HCT116 (cell line): Measurements from ENCODE around the gene APOA5.

Experiments used
- CTCF ChIP-seq, 3 experiments: fragments of 200-600 bp in 1 of 3; sonication (generic) in 1 of 3; IDR thresholded peaks in 2 of 3; conservative IDR thresholded peaks in 1 of 3; 2 replicates each; pipeline ENCODE4 v1.5.1; 2012 to 2017; ENCODE audit warnings: low read depth in 2 of 3, low read length in 2 of 3, antibody characterized with exemption in 1 of 3, borderline replicate concordance in 1 of 3, control low read depth in 1 of 3, mild to moderate bottlenecking in 1 of 3, mixed read lengths in 1 of 3, mixed run types in 1 of 3, moderate library complexity in 1 of 3; ENCODE audit not compliant: insufficient read depth in 1 of 3
- EGR1 ChIP-seq: IDR thresholded peaks from 2 replicates; pipeline ENCODE4 v1.6.1; 2012; ENCODE audit warnings: low read depth
- EZH2 ChIP-seq: fragments of 200-600 bp; sonication (generic); IDR thresholded peaks from 2 replicates; pipeline ENCODE4 v1.6.1; 2017; ENCODE audit warnings: antibody characterized with exemption, mixed run types
- EZH2phosphoT487 ChIP-seq: fragments of 200-600 bp; IDR thresholded peaks from 2 replicates; pipeline ENCODE4 v1.6.1; 2018; ENCODE audit warnings: antibody characterized with exemption, borderline replicate concordance
- POLR2AphosphoS5 ChIP-seq: IDR thresholded peaks from 2 replicates; pipeline ENCODE4 v1.6.1; 2011; ENCODE audit warnings: mild to moderate bottlenecking, low read depth, low read length, moderate library complexity
- RAD21 ChIP-seq: IDR thresholded peaks from 2 replicates; pipeline ENCODE4 v1.6.1; 2012; ENCODE audit warnings: low read depth, mild to moderate bottlenecking
- SP1 ChIP-seq: IDR thresholded peaks from 2 replicates; pipeline ENCODE4 v1.6.1; 2012; ENCODE audit warnings: low read depth
- SRF ChIP-seq: IDR thresholded peaks from 2 replicates; pipeline ENCODE4 v1.6.1; 2012; ENCODE audit warnings: low read depth
- ZNF274 ChIP-seq: fragments of 200-500 bp; sonication (Bioruptor generic); IDR thresholded peaks from 2 replicates; pipeline ENCODE4 v1.6.1; 2014; ENCODE audit warnings: mild to moderate bottlenecking, low read depth, low read length, inconsistent platforms

GRCh38 chr11:116813781-116814471 lies 22.2 kb upstream of the APOA5 start:
- TF ChIP-seq SRF: no peak
- TF ChIP-seq RAD21: no peak
- TF ChIP-seq CTCF (IDR thresholded peaks at IDR 0.05 in 2 of 3, conservative IDR thresholded peaks at IDR 0.05 in 1 of 3; ENCODE audit: borderline replicate concordance in 1 of 3, insufficient read depth in 1 of 3, low read depth in 2 of 3, low read length in 2 of 3): no peak
- no peak for TF ChIP-seq ZNF274
- no peak for TF ChIP-seq POLR2AphosphoS5
- no peak for TF ChIP-seq EZH2phosphoT487
- no peak for TF ChIP-seq EGR1
- no peak for TF ChIP-seq EZH2
- TF ChIP-seq SP1: no peak
